KOPT-K1 (cell line): ENCODE data around the gene PFDN2.

ENCODE experiments used
- H3K27ac ChIP-seq: fragments of 200-600 bp; sonication (generic); 2 replicates; pipeline ENCODE4 v1.5.1; 2016; ENCODE audit warnings: antibody characterized with exemption, mild to moderate bottlenecking, low read depth, low read length; ENCODE audit not compliant: poor library complexity, severe bottlenecking
- H3K36me3 ChIP-seq: fragments of 200-600 bp; sonication (generic); 2 replicates; pipeline ENCODE4 v1.5.1; 2017; ENCODE audit warnings: antibody characterized with exemption, mild to moderate bottlenecking, low read length, moderate library complexity; ENCODE audit not compliant: insufficient read depth
- H3K9me3 ChIP-seq: fragments of 200-600 bp; sonication (generic); 2 replicates; pipeline ENCODE4 v1.5.1; 2017; ENCODE audit warnings: antibody characterized with exemption, low read length, mild to moderate bottlenecking; ENCODE audit not compliant: insufficient read depth, poor library complexity, severe bottlenecking

The PFDN2 gene

GRCh38 chr1:161157867-161158266, 40.0 kb upstream of the PFDN2 start:
- Histone ChIP-seq H3K9me3 (no peaks in the 10 kb centered on the region), H3K36me3 (peaks cover 45% of the 10 kb centered on the region), H3K27ac (no peak overlapping the region)

GRCh38 chr1:161153682-161154337, 36.0 kb upstream of the PFDN2 start, which contains the start of gene UFC1:
TSS of gene UFC1 (plus strand) at chr1:161153978. CDS start at chr1:161153998, 20 bp downstream.
- Histone ChIP-seq H3K27ac (peak within 1 kb of the TSS; percentile 85), H3K36me3 (peaks cover 21% of the 10 kb centered on the region), H3K9me3 (no peaks in the 10 kb centered on the region)

DNA sequence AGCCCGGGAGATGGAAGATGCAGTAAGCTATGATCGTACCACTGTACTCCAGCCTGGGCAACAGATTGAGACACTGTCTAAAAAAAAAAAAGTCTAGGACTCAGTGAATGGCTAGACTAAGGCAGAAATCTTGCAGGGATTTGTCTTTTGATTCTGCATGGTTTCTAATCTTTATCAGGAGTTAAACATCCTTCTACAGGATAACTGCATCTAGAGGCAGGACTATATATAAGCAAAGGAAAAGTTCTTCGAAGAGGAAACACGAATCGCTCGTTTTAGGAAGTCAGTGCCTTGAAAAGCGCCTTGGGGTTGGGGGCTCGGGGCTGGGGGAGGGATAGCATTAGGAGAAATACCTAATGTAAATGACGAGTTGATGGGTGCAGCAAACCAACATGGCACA, 35.3 kb upstream of the PFDN2 start:
- Histone ChIP-seq H3K9me3 (no peaks in the 10 kb centered on the region), H3K36me3 (peaks cover 15% of the 10 kb centered on the region), H3K27ac (peak overlapping the region; percentile 85)

GRCh38 chr1:161145832-161146231, 28.0 kb upstream of the PFDN2 start:
- Histone ChIP-seq H3K36me3 (no peaks in the 10 kb centered on the region), H3K27ac (no peak overlapping the region), H3K9me3 (no peaks in the 10 kb centered on the region)

DNA sequence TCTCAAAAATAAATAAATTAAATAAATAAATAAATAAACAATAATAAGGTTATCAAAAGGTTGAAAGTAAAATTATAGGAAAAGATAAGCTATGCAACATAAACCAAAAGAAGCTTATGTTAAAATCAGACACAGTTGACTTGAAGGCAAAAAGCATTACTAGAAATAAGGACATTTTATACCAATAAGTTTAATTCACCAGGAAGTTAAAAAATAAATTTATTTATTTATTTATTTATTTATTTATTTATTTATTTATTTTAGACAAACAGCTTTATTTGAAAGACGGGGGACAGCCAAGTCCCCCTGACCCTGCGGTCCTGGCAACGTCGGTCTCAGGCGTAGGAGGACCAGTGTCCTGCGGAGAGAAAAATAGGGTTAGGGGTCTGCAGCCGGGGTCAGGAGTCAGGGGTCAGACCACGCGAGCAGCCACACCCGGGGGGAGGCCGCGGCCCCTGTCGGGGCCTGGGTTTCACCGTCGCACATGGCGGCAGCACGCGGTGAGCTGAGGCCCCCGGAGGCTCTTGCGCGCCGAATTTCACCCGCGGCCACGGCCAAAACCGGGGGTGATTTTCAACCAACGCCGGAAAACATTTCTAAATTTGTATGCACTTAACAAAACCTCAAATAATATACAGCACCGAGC, 23.0 kb upstream of the PFDN2 start:
- no peak overlapping the region for H3K27ac ChIP-seq
- H3K9me3 ChIP-seq: no peaks in the 10 kb centered on the region
- H3K36me3 ChIP-seq: peaks cover 8% of the 10 kb centered on the region; the same call in 1 of the 2 replicates

- no peaks in the 10 kb centered on the region for H3K9me3 ChIP-seq
- H3K36me3 ChIP-seq: peaks cover 8% of the 10 kb centered on the region; the same call in 1 of the 2 replicates
- H3K27ac ChIP-seq: no peak overlapping the region
Observed at GRCh38 chr1:161139766-161140165, 21.9 kb upstream of the PFDN2 start.

DNA sequence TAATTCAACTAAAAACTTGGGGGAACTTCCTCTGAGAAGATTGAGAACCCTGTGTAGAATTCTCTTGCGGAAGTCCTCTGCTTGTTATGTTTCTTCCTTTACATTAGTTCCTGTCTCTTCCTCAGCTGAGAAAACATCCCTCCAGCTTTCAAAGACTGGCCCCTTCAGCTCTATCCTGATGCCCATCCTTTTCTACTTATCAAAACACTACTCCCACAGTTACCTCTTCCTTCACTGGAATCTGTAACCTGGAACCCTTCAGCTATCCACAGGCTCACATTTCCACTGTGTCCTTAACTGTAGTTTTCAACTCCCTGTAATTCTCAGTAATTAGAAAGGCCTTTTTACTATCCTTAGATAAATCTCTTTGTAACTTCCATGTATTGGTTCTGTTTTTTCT, 20.6 kb upstream of the PFDN2 start:
- H3K36me3 ChIP-seq: peaks cover 8% of the 10 kb centered on the region; the same call in 1 of the 2 replicates
- no peaks in the 10 kb centered on the region for H3K9me3 ChIP-seq
- H3K27ac ChIP-seq: no peak overlapping the region

- Histone ChIP-seq H3K36me3 (peaks cover 8% of the 10 kb centered on the region; the same call in 1 of the 2 replicates), H3K27ac (no peak overlapping the region)
Observed at GRCh38 chr1:161137881-161138280, 20.0 kb upstream of the PFDN2 start.

GRCh38 chr1:161133220-161133740, 15.4 kb upstream of the PFDN2 start:
- no peaks in the 10 kb centered on the region for H3K9me3 ChIP-seq
- peaks cover 35% of the 10 kb centered on the region for H3K36me3 ChIP-seq
- peak overlapping the region; percentile 77 for H3K27ac ChIP-seq

More at GRCh38 chr1:161137881-161138280, 20.0 kb upstream of the PFDN2 start:
- H3K9me3 ChIP-seq: no peaks in the 10 kb centered on the region

DNA sequence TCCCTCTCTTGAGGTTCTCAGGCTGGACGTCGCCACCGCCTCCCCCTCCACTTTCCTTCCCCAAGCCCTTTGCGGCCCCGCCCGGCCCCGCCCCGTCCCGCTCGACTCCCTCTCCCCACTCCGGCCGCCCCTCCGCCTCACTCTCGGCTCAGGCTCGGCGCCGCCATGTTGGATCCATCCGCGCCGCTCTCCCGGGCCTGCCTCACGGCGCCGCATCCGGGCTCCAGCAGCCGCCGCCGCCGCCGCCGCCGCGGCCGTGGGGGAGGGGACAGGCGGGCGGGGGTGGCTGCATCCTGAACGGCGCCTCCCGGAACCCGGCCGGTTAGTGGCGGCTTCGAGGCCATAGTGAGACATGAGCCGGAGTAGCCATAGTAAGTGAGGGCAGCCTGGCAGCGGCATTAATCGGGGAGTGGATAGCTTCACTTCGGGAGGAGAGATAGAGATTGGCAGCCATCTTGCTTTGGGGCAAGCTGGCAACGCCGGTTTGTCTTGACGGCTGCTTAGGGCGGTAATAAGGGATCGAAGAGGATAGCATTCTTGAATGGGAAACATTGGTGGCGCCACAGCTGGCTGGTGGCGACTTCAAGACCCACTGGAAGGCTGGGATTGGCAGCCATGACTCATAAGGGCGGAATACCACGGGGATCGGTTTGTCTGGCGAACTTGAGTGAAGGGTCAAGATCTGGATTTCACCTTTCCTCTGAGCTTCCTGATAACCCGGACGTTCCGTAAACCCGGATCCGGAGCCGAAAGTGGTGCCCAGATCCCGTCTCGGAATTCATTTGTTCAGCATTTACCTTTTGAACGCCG, 14.8 kb upstream of the PFDN2 start, which contains the start of gene DEDD:
TSS of gene DEDD (minus strand) at position 258 of the 810 bp plus-strand sequence. CDS start 8,205 bp downstream, outside the sequence.
- H3K36me3 ChIP-seq: peaks cover 42% of the 10 kb centered on the region
- peak within 1 kb of the TSS; percentile 77 for H3K27ac ChIP-seq
- no peaks in the 10 kb centered on the region for H3K9me3 ChIP-seq

DNA sequence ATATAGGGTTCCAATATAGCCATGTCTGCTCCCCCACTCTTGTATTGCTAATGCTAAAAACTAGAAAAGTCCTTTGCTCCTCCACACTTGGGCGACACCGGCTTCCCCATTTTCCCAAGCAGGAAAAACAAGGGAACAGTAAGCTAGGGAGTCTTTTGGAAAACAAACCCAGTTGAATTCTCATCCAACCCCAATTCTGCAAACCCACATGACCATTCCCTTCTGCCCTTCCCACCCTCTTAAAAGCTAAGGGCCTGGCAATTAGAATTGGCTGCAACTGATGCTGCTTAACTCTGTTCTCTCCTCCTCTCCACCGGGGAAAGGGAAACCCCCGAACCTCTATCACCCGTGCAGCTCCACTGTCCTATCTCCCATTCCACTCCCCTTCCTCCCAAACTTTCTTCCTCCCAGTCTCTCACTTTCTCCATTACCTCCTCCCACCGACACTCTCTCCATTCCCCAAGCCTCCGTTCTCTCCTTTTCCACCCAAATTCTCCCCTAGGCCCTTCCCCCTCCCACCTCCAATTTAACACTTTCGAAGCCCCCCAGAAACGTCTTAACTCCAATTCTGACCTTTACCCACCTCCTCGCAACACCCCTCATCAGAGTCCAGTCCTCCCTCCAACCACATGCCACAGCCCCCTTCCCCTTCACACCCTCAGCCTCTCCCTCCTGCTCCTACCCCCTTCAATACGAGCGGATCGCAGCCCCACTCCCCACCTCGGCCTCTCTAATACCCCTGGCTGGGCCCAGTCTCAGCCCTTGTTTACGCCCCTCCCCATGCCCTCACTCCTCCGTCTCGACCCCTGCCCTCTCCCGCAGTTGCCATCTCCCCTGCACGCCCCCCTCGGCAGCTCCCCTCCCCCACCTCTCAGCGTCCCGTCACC, 13.9 kb upstream of the PFDN2 start:
- no peaks in the 10 kb centered on the region for H3K9me3 ChIP-seq
- peak overlapping the region; percentile 77 for H3K27ac ChIP-seq
- H3K36me3 ChIP-seq: peaks cover 43% of the 10 kb centered on the region

- Histone ChIP-seq H3K36me3 (peaks cover 57% of the 10 kb centered on the region), H3K27ac (no peak overlapping the region)
Observed at GRCh38 chr1:161130266-161130665, 12.4 kb upstream of the PFDN2 start.

GRCh38 chr1:161128591-161129420, 11.0 kb upstream of the PFDN2 start:
- peaks cover 72% of the 10 kb centered on the region for H3K36me3 ChIP-seq
- no peak overlapping the region for H3K27ac ChIP-seq
- no peaks in the 10 kb centered on the region for H3K9me3 ChIP-seq

More at GRCh38 chr1:161130266-161130665, 12.4 kb upstream of the PFDN2 start:
- H3K9me3 ChIP-seq: no peaks in the 10 kb centered on the region
